HepG2 (cell line): ENCODE data around the gene TRANK1. TPM values are rescaled to one million over a fixed set of nuclear protein-coding genes. Genes with fewer than 3 reads are reported as not detected.

ENCODE experiments used
- ATF2 ChIP-seq: sonication (generic); formaldehyde crosslinking; IDR thresholded peaks from 2 replicates; pipeline ENCODE4 v1.4.0; 2020; ENCODE audit warnings: missing genetic modification reagents
- DR1 ChIP-seq: sonication (generic); formaldehyde crosslinking; IDR thresholded peaks from 2 replicates; pipeline ENCODE4 v1.8.0; 2021; ENCODE audit warnings: mild to moderate bottlenecking, missing genetic modification reagents, inconsistent platforms
- E2F1 ChIP-seq: sonication (generic); formaldehyde crosslinking; IDR thresholded peaks from 2 replicates; pipeline ENCODE4 v1.5.0; 2020; ENCODE audit warnings: missing genetic modification reagents
- EEA1 ChIP-seq: sonication (generic); formaldehyde crosslinking; IDR thresholded peaks from 2 replicates; pipeline ENCODE4 v1.5.1; 2020; ENCODE audit warnings: mild to moderate bottlenecking, missing genetic modification reagents, borderline replicate concordance
- ELF1 ChIP-seq: sonication (generic); formaldehyde crosslinking; IDR thresholded peaks from 2 replicates; pipeline ENCODE4 v1.4.0; 2020; ENCODE audit warnings: missing genetic modification reagents
- GLI4 ChIP-seq: sonication (generic); formaldehyde crosslinking; IDR thresholded peaks from 2 replicates; pipeline ENCODE4 v1.5.1; 2020; ENCODE audit warnings: missing genetic modification reagents, mild to moderate bottlenecking, moderate library complexity, borderline replicate concordance
- GPN1 ChIP-seq: sonication (generic); formaldehyde crosslinking; IDR thresholded peaks from 2 replicates; pipeline ENCODE4 v1.5.1; 2020; ENCODE audit warnings: missing genetic modification reagents, borderline replicate concordance
- HNF4G ChIP-seq, 2 experiments: sonication (generic) in 1 of 2; formaldehyde crosslinking in 1 of 2; IDR thresholded peaks; 2 replicates each; pipeline versions ENCODE4 v1.4.0 to v1.6.1; 2011 to 2020; ENCODE audit warnings: borderline replicate concordance in 2 of 2, low read depth in 2 of 2, mild to moderate bottlenecking in 2 of 2, low read length in 1 of 2, missing genetic modification reagents in 1 of 2, moderate library complexity in 1 of 2
- MLXIP ChIP-seq: sonication (generic); formaldehyde crosslinking; IDR thresholded peaks from 2 replicates; pipeline ENCODE4 v1.9.0; 2021; ENCODE audit warnings: missing genetic modification reagents, borderline replicate concordance
- REST ChIP-seq, 2 experiments: IDR thresholded peaks; 2 replicates each; pipeline ENCODE4 v1.6.1; 2011 to 2012; ENCODE audit warnings: low read length in 2 of 2, borderline replicate concordance in 1 of 2, low read depth in 1 of 2, mild to moderate bottlenecking in 1 of 2, moderate library complexity in 1 of 2
- REXO4 ChIP-seq: sonication (generic); formaldehyde crosslinking; IDR thresholded peaks from 2 replicates; pipeline ENCODE4 v1.8.0; 2022; ENCODE audit warnings: missing genetic modification reagents, mild to moderate bottlenecking, borderline replicate concordance
- ZBTB21 ChIP-seq: sonication (generic); formaldehyde crosslinking; IDR thresholded peaks from 2 replicates; pipeline ENCODE4 v1.4.0; 2020; ENCODE audit warnings: missing genetic modification reagents
- ZBTB39 ChIP-seq: sonication (generic); formaldehyde crosslinking; IDR thresholded peaks from 2 replicates; pipeline ENCODE4 v1.5.0; 2020; ENCODE audit warnings: missing genetic modification reagents
- ZNF382 ChIP-seq: sonication (generic); formaldehyde crosslinking; IDR thresholded peaks from 2 replicates; pipeline ENCODE4 v1.5.0; 2020; ENCODE audit warnings: missing genetic modification reagents, mild to moderate bottlenecking, borderline replicate concordance
- ZNF672 ChIP-seq: sonication (generic); formaldehyde crosslinking; IDR thresholded peaks from 2 replicates; pipeline ENCODE4 v1.8.1; 2022; ENCODE audit warnings: missing genetic modification reagents
- ZNF780A ChIP-seq: sonication (generic); formaldehyde crosslinking; IDR thresholded peaks from 2 replicates; pipeline ENCODE4 v1.8.0; 2022; ENCODE audit warnings: mild to moderate bottlenecking, missing genetic modification reagents, moderate library complexity
- polyA plus RNA-seq, 8 experiments: library from polyadenylated mRNA; depleted of rRNA in 3 of 8; stranded (reverse) in 7 of 8; unstranded in 1 of 8; fragments of >200 nt; fragmentation: Illumina TruSeq in 4 of 8; extraction: Trizol in 4 of 8; gene quantifications; 2 replicates each; pipeline versions ENCODE4 v1.2.1 to v1.2.3, GENCODE V29; 2011 to 2016; ENCODE audit warnings: low read depth in 4 of 8, missing spikeins in 1 of 8, mixed read lengths in 1 of 8; ENCODE audit not compliant: insufficient read depth in 1 of 8
- total RNA-seq, 5 experiments: library from RNA; depleted of rRNA; stranded (reverse); fragments of >200 nt; fragmentation: Illumina TruSeq; extraction: Trizol; gene quantifications; 2 replicates each; pipeline ENCODE4 v1.2.3, GENCODE V29; 2016; ENCODE audit warnings: low read depth in 1 of 5

The TRANK1 gene
- total and polyA plus RNA-seq, 2 of the 13 experiments (the other 11 are each of a cell fraction or from before 2014, with no cell fraction given) = 0.13 to 0.32 TPM

GRCh38 chr3:36919439-36920160 is 25.3 kb downstream of the TRANK1 start (continued):
- TF ChIP-seq HNF4G (IDR thresholded peaks at IDR 0.05; ENCODE audit: borderline replicate concordance, low read depth, low read length) (peak; percentile 58; the same call in 1 of the 2 replicates), HNF4G (CRISPR knock-in tag; IDR thresholded peaks at IDR 0.05; ENCODE audit: borderline replicate concordance, low read depth) (no peak), GLI4 (no peak), REST (IDR thresholded peaks at IDR 0.05; ENCODE audit: borderline replicate concordance in 1 of 2, low read depth in 1 of 2, low read length in 2 of 2) (no peak), ATF2 (CRISPR knock-in tag) (no peak), EEA1 (CRISPR knock-in tag) (no peak), GPN1 (CRISPR knock-in tag) (no peak), MLXIP (CRISPR knock-in tag) (no peak), E2F1 (no peak), ZBTB39 (CRISPR knock-in tag) (no peak), ZBTB21 (CRISPR knock-in tag) (no peak), DR1 (CRISPR knock-in tag) (no peak), ZNF382 (CRISPR knock-in tag) (no peak), ZNF672 (CRISPR knock-in tag) (no peak), ZNF780A (CRISPR knock-in tag) (no peak), REXO4 (CRISPR knock-in tag) (no peak), ELF1 (CRISPR knock-in tag) (no peak)
